Forelimb muscle (tissue), 1 donor: ENCODE measurements around the gene ANKS1B. TPM values are rescaled to one million over a fixed set of nuclear protein-coding genes. Genes with fewer than 3 reads are reported as not detected.
"Not testable (repeated sequence)": the region's sequence is repeated elsewhere in the genome, so short reads cannot be mapped to it uniquely, and the experiment has no call there.

ENCODE experiments used
- DNase-seq: peaks from one replicate; pipeline ENCODE4 v3.0.0-alpha.2; 2013; ENCODE audit warnings: low read depth
- polyA plus RNA-seq: library from polyadenylated mRNA; unstranded; fragments of 120-200 nt; gene quantifications from one replicate; pipeline ENCODE4 v1.2.1, GENCODE V29; 2013; ENCODE audit not compliant: insufficient read length

The ANKS1B gene
- 2.3 TPM for polyA plus RNA-seq

DNA sequence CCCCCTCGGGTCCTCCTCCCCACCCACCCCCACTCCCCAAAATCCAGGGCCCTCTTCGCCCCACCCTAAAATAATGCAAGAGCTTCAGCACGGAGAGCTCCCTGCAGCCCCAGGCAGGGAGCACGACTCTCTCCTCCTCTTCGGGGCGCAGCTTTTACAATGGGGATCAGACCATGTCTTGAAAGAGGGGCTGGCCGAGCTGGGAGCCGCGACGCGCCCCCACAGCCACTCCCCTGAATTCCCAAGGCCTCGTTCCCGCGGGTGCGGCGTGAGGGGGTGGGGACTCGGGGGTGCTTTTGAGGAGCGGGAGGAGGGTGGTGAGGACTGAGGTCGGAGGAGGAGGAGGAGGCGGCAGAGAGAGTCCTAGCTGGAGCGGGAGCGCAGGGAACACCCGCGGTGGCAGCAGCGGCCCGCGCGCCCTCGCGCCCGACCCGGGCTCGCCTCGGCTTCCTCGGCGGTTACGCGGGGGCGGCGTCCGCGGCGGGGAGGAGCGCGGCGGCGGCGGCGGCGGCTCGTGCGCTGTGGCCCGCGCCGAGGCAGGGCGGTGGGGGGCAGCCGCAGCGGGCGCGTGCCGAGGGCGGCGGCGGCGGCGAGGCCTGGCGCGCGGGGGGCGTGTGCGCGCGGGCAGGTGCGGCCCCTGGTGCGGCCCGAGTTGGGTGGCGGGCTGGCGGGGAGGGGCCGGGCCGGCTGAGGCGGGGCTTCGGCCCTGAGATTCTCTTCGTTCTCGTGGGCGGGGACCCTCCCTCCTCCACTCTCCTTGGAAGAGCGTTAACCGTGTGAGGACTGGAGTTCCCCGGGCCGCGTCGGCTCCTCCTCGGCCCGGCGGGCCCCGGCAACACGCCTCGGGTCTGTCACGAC is at the start of gene ANKS1B:
TSS of gene ANKS1B (minus strand) at position 666 of the 858 bp plus-strand sequence. CDS start 699 bp downstream, outside the sequence.
- no peak for DNase-seq

DNA sequence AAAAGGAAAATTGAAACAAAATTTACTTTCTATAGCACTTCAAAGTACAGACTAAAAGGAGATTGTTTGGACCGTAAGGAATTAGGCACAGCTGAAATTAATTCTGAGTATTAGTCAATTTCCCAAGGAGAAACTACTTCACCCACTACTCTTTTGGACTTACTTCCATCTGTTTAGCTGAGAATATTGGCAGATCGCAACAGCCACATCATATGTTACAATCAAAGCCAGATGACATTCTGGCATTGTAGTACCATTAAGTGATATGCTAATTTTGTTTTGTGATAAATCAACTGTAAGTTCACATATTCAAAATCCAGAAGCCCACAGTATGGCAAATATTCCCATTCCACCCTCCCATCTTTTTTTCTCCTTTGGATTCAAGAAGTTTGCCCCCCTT is 47.1 kb upstream of the ANKS1B start:
- DNase-seq = no peak

DNA sequence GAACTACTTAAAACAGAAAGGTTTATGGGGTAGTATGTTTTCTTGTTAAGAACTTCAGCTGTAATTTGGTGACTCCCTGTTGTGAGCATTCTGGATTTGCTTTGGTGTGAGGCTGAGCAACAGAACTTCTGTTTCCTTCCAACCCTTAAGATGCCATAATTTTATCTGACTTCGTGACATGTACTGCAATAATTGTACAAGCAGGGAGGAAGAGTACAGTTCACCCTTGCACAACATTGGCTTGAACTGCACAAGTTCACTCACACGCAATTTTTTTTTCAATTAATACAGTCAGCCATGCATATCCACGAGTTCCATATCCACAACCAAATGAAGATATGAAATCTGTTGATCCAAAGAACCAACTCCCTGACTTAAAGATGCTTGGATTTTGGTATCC is 42.9 kb upstream of the ANKS1B start:
- no peak for DNase-seq

DNA sequence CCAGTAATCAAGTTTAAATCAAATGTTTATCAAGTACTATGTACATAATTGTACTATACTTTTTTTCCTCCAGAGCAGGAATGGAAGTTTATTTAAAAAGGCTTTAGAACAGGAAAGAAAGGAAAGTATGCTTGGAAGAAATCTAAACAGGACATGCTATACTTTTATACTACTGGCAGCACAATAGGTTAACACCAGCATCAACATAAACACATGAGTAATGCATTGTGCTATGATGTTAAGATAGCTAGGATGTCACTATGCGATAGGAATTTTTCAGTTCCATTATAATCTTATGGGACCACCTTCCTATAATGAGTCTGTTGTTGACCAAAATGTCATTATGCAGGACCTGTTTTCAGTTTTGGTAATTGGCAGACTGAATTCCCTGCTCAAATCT is 41.5 kb upstream of the ANKS1B start:
- DNase-seq = no peak

DNA sequence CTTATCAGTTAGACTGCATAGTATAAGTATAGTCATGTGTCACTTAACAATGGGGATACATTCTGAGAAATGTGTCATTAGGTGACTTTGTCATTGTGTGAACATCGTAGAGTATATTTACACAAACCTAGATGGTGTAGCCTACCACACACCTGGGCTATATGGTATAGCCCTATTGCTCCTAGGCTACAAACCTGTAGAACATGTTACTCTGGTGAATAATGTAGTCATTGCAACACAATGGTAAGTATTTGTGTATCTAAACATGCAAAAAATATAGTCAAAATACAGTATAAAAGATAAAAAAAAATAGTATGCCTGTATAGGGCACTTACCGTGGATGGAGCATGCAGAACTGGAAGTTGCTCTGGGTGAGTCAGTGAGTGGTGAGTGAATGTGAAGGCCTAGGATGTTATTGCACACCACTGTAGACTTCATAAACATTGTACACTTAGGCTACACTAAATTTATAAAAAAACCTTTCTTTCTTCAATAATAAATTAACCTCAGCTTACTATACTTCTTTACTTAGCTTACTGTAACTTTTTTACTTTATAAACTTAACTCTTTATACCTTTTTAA is 40.3 kb upstream of the ANKS1B start:
- no peak for DNase-seq

DNA sequence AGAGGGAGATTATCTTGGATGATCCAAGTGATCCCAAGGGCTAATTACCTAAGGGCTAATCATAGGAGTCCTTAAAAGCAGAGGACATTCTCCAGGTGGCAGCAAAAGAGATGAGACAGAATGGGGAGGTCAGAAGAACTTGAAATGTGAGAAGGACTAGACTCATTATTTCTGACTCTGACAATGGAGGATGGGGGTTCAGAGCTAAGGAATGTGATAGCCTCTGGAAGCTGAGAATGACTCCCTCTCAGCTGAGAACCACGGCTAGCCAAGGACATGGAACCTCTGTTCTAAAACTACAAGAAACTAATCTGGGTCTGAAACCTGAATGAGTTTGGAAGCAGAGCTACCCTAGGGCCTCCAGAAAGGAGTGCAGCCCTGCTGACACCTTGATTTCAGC is 35.6 kb upstream of the ANKS1B start:
- DNase-seq = no peak

DNA sequence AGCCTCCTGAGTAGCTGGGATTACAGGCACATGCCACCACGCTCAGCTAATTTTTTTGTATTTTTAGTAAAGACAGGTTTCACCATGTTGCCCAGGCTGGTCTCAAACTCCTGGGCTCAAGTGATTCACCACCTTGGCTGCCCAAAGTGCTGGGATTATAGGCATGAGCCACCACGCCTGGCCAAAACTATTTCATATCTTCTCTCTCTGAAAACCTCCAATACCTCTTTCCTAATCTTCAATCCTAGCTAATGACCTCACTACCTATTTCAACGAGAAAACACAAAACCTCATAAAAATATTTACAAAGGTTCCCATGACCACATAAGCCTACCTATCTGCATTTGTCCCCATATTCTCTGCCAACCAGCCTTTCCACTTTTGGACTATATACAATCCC is 32.3 kb upstream of the ANKS1B start:
- DNase-seq = no peak

DNA sequence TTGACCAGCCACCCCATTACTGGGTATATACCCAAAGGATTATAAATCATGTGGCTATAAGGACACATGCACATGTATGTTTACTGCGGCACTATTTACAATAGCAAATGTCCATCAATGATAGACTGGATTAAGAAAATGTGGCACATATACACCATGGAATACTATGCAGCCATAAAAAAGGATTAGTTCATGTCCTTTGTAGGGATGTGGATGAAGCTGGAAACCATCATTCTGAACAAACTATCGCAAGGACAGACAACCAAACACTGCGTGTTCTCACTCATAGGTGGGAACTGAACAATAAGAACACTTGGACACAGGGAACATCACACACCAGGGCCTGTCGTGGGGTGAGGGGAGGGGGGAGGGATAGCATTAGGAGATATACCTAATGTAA is 31.6 kb upstream of the ANKS1B start:
- DNase-seq = not testable (repeated sequence)

DNA sequence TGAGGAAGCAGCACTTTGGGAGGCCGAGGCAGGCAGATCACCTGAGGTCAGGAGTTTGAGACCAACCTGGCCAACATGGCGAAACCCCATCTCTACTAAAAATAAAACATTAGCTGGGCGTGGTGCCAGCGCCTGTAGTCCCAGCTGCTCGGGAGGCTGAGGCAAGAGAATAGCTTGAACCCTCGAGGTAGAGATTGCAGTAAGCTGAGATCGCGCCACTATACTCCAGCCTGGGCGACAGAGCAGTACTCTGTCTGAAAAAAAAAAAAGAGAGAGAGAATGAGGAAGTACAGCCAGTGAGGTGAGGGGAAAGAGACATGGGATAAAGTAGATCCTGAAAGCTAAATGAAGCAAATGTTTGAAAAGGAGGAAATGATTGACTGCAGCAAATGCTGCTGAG is 21.1 kb upstream of the ANKS1B start:
- not testable (repeated sequence) for DNase-seq

DNA sequence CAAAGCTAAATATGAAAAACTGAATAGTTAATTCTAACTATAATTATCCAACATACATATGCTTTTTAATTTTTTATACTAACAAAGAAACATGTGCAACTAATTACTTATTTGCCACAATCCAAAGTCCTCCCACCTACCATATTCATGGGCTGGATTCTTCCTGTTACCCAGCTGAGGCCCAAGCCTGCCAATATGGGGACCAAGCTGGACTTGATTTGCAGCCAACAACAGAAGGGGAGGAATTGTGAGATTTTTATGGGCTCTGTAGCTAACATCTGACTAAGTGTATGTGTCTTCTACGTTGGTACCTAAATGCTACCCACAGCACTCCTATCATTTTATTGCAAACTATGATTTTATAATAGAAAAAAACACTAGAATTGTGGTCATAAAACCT is 13.1 kb upstream of the ANKS1B start:
- DNase-seq = no peak

DNA sequence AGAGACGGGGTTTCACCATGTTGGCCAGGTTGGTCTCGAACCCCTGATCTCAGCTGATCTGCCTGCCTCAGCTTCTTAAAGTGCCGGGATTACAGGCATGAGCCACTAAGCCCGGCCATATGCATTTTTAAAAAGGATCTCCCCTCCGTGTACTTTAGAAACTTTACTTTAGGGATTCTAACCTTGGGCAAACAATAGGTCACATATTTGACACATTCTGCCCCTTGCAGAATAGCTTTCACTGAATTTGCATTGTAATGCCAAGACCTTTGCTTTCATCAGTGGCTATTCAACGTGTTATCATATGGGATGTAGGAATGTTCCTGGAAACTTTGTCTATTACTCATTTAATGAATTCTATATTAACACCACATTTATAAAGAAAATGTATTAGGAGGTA is 11.4 kb upstream of the ANKS1B start:
- no peak for DNase-seq

DNA sequence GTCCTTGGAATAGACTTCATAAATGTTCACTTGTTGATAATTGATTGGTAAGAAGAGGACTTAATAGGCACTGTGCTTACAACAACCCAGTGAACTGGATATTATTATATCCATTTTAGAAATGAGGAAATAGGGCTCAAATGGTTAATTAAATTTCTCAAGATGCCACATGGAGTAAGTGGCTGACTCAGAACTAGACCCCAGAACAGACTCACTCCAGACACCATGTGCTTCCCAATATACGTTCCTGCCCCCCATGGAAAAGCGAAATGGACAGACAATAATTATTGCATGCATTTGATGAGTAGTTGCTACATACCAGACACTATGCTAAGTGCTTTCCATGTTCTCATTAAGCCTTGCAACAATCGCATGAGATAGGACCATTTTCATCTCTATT is 895 bp upstream of the ANKS1B start:
- DNase-seq = no peak

DNA sequence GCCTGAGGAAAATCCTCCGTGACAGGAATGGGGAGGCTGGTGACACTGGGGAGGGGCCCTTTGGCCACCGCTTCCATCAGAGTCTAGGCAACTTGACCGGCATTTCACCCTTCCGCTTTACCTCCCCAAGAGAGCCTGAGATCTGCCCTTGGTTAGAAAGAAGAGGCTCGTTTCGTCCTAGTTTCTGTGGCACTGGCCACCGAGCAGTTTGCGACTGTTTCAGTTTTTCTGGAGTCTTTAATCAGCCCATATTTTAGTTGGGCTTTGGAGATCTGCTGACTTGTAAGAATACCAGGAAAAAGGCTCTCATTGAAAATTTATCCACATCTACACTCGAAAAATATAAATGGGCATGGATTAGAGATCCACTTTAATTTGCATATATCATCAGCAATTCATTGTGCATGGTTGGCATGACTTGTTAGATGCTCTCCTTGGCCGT is 414 bp upstream of the ANKS1B start:
- DNase-seq = no peak

DNA sequence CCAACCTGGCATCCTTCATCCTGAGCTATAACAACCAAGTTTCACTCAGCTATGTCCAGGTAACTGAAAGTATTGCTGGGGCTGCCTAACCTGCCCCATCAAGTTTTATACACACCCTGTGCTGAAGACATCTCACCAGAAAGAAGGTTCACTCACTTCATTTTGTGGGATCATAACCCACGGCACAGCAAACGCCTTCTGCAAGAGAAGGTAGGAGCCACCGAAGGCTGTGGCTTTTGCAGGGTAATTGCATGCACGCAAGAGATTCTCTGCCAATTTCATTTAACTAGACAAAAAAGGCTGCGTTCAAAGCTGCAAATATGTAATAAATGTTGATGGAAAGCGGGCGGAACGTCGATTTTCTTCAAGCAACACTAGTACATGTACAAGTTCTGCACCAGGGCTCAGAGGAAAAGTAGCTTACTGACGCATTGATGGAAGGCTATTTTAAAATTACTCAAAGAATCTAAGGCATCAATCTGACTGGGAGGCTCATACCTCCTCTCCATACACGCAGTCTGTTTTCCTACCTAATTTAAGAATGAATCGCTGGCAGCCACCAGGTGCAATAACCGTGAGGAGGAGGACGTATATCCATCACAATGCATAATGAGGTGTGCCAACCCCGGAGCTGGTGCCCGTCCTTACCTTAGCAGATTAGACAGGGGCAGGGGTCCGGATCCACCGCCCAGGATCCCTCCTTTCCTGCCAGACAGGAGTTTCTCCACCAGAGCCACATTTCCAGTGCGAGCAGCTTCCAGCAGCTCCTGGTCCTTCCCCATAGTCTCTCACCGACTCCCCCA is 1.1 kb downstream of the ANKS1B start:
- DNase-seq = no peak

DNA sequence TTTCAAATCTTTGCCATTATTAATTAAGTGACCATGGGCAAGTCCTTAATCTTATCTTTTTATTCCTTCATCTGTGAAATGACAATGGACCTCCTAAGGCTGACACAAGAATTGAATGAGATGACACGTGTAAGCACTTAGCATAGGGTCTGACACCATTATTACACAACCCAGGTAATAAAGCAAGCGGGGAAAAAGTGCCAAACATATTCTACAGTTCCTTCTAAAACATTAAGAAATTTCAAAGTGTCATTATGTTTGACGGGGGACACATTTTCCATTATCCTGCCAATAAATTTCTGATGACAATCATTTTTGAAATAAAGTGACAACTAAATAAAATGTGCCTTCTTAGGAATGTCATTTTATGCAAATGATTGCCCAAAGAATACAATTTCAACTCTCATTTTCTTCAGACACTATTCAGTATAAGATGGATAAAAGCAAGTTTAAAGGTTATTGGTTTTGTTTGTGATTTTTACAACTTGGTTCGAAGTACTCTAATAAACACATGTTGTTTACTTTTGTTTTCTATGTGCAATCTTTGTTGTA is 3.0 kb downstream of the ANKS1B start:
- no peak for DNase-seq

DNA sequence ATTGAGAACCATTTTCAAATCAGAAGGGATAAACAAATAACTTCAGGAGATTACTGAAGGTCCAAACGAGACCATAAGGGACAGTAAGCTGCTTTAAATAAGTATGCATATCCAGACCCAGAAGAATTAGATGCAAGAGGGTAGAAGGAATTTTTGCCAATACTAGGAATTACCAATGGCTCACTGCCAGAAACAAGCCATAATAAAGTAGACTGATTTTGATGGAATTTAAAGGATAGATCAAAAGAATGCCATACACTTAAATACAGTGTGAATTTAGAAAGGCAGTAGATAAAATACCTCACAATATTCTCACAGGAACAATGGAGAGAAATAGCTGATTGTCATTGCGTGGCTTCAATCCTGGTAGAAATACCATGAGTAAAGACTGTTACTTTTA is 5.3 kb downstream of the ANKS1B start:
- DNase-seq = no peak

DNA sequence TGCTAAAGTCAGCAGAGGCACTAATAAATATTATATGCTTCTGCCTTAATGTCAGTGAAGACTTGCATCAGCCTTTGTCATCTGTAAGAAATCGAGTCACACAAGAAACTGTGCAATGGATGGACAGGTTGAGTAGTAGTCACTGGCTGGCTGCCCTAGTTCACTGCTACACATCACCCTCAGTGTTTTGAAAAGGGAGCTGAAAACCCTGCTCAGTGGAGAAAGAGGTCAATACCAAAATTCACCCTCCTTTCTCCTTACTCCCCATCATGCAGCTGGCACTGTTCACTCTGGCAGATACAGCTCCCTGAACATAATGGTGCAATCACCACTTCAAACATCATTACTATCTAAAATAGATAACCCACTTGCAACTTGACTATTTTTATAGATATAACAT is 6.6 kb downstream of the ANKS1B start:
- DNase-seq = no peak

DNA sequence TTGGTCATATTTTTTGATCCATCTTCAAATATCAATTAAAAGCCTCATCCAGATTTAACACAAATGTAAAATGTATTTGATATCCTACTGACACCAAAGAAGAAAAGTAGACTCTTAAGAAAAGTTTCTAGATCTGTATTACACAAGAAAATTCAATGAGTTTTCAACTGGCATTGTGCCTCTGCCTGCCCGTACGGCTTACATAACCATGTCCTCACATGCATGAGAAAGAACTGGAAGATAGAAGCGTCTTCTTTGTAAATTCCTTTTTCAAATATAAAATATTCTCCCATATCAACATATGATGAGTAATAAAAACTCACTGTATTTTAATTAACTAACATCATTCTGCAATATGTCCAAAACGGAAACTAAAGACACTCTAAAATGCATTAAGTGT is 7.2 kb downstream of the ANKS1B start:
- no peak for DNase-seq

DNA sequence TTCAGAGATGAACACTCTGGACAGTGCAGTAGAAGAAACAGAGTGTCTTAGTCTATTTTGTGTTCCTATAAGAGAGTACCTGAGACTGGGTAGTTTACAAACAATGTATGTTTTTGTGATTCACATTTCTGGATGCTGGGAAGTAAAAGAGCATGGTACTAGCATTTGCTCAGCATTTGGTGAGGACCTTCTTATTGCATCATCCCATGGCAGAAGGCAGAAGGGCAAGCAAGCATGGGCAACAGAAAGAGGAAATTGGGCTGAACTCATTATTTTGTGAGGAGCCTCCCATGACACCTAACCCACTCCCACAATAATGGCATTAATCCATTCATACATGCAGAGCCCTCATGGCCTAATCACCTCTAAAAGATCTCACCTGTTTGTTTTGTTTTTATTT is 8.0 kb downstream of the ANKS1B start:
- DNase-seq = no peak

DNA sequence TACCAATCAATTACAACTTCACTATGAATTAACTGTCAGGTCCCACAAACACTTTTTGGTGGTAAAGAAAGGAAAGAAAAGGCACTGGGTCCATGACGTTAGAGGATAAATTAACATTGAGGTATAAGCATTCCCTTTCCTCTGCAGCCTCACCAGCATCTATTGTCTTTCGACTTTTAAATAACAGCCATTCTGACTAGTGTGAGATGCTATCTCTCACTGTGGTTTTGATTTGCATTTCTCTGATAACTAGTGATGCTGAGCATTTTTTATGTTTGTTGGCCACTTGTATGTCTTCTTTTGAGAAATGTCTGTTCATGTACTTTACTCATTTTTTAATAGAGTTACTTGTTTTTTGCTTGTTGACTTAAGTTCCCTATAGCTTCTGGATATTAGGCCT is 9.4 kb downstream of the ANKS1B start:
- no peak for DNase-seq

DNA sequence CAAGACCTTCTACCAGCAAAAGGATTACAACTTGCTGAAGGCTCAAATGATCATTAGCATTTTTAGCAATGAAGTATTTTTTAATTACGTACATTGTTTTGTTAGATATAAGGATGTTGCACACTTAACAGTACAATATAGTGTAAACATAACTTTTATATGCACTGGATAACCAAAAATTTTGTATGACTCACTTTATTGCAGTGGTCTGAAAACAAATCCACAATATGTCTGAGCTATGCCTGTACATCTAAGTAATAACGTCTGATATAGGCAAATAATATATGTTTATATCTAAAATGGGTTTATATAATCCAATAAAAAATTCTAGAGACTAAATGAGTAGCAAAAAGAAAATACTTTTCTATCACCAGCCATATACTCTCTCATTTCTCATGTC is 10.6 kb downstream of the ANKS1B start:
- DNase-seq = no peak

DNA sequence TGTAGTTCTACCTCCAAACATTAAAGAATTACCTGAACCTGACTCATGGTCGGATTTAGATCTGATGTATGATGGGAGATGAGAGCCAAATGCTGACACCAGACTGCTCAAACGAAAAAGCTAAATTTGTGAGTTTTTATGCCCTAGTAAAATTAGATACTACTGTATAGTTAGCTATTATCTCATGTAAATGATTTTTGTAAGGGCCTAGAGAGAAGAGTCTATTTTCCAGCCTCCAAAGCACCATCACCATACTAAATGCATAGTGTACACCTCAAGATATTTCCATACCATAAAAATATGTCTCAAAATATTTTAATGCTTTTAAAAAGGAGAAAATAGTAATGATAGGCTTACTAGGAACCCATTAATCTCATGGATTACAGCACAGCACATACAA is 18.3 kb downstream of the ANKS1B start:
- DNase-seq = no peak
